ENCODE measurements around the gene TAPBP.
A peak's percentile ranks its signal among the peaks of the same experiment; 100 is the strongest.
"Not testable (repeated sequence)": the region's sequence is repeated elsewhere in the genome, so short reads cannot be mapped to it uniquely, and the experiment has no call there.

The TAPBP gene

GRCh38 chr6:33286946-33287914 lies 26.6 kb downstream of the TAPBP start:
- peaks cover 5% of the 10 kb centered on the region for H3K79me1 ChIP-seq (ENCODE audit: low read depth, low read length)
- H4K91ac ChIP-seq (ENCODE audit: low read depth, low read length, poor library complexity): no peak overlapping the region
- peak overlapping the region in 1 of 2 donors; percentile 83 for H3K4me3 ChIP-seq (ENCODE audit: low read length in 2 of 2)
- H3K18ac ChIP-seq (ENCODE audit: low read length): no peak overlapping the region
- no peak overlapping the region for H3K9ac ChIP-seq (ENCODE audit: low read depth, low read length, poor library complexity)
- no peak overlapping the region for H2AFZ ChIP-seq (ENCODE audit: low read length)
- no peak overlapping the region for H3K4ac ChIP-seq (ENCODE audit: low read length)
- H3K4me1 ChIP-seq (ENCODE audit: control insufficient read depth in 2 of 2, insufficient read depth in 1 of 2, low read depth in 1 of 2, low read length in 2 of 2): peaks cover 9 to 13% of the 10 kb centered on the region in 2 donors
- no peak overlapping the region for H2BK5ac ChIP-seq (ENCODE audit: low read length)
- H2BK15ac ChIP-seq (ENCODE audit: low read length): no peak overlapping the region
- no peak overlapping the region for H2BK120ac ChIP-seq (ENCODE audit: low read depth, low read length)
- H3K14ac ChIP-seq (ENCODE audit: low read length): no peak overlapping the region
- H2AK5ac ChIP-seq (ENCODE audit: low read depth, low read length): no peak overlapping the region
- no peak overlapping the region for H2BK12ac ChIP-seq (ENCODE audit: low read length)
- no peaks in the 10 kb centered on the region for H3K9me3 ChIP-seq (replicated peaks in 1 of 2; ENCODE audit: control insufficient read depth in 2 of 2, insufficient read depth in 1 of 2, low read depth in 1 of 2, low read length in 2 of 2)
- no CpG with 5 or more reads among the region's 22 CpGs for WGBS, 2 donors (ENCODE audit: extremely low coverage in 2 of 2, insufficient read length in 2 of 2, insufficient replicate concordance in 1 of 2)
- H3K27me3 ChIP-seq (ENCODE audit: control insufficient read depth in 3 of 3, insufficient read depth in 3 of 3, low read depth in 1 of 3, low read length in 3 of 3): no peaks in the 10 kb centered on the region
- H3K36me3 ChIP-seq (replicated peaks in 1 of 2; ENCODE audit: control insufficient read depth in 2 of 2, insufficient read depth in 2 of 2, low read length in 2 of 2): peaks cover 23 to 65% of the 10 kb centered on the region in 2 donors
- H4K8ac ChIP-seq (ENCODE audit: low read depth, low read length): no peak overlapping the region
- peak overlapping the region; percentile 69 for H3K23ac ChIP-seq (ENCODE audit: low read depth, low read length, poor library complexity)
- DNase-seq (ENCODE audit: low spot score): no peak
- no peak overlapping the region for H3K27ac ChIP-seq (replicated peaks; ENCODE audit: low read length)
- H3K4me2 ChIP-seq (ENCODE audit: insufficient read depth, low read length, poor library complexity, severe bottlenecking): no peak overlapping the region

- not testable (repeated sequence) for H2BK12ac ChIP-seq (ENCODE audit: low read length); H3K23ac ChIP-seq (ENCODE audit: low read depth, low read length, poor library complexity); H3K79me1 ChIP-seq (ENCODE audit: low read depth, low read length); H3K27ac ChIP-seq (replicated peaks; ENCODE audit: low read length); H3K4ac ChIP-seq (ENCODE audit: low read length); H3K9me3 ChIP-seq (replicated peaks in 1 of 2; ENCODE audit: control insufficient read depth in 2 of 2, insufficient read depth in 1 of 2, low read depth in 1 of 2, low read length in 2 of 2); H3K4me3 ChIP-seq (ENCODE audit: low read length in 2 of 2); H3K18ac ChIP-seq (ENCODE audit: low read length); H4K91ac ChIP-seq (ENCODE audit: low read depth, low read length, poor library complexity); H3K4me1 ChIP-seq (ENCODE audit: control insufficient read depth in 2 of 2, insufficient read depth in 1 of 2, low read depth in 1 of 2, low read length in 2 of 2); H2AFZ ChIP-seq (ENCODE audit: low read length); H2AK5ac ChIP-seq (ENCODE audit: low read depth, low read length); H3K27me3 ChIP-seq (ENCODE audit: control insufficient read depth in 3 of 3, insufficient read depth in 3 of 3, low read depth in 1 of 3, low read length in 3 of 3); H3K14ac ChIP-seq (ENCODE audit: low read length); H2BK120ac ChIP-seq (ENCODE audit: low read depth, low read length); H2BK5ac ChIP-seq (ENCODE audit: low read length); H3K9ac ChIP-seq (ENCODE audit: low read depth, low read length, poor library complexity); H3K4me2 ChIP-seq (ENCODE audit: insufficient read depth, low read length, poor library complexity, severe bottlenecking); H4K8ac ChIP-seq (ENCODE audit: low read depth, low read length); DNase-seq (ENCODE audit: low spot score); H2BK15ac ChIP-seq (ENCODE audit: low read length)
- no CpG with 5 or more reads among the region's 4 CpGs for WGBS, 2 donors (ENCODE audit: extremely low coverage in 2 of 2, insufficient read length in 2 of 2, insufficient replicate concordance in 1 of 2)
- H3K36me3 ChIP-seq (replicated peaks in 1 of 2; ENCODE audit: control insufficient read depth in 2 of 2, insufficient read depth in 2 of 2, low read length in 2 of 2): peaks cover 22 to 60% of the 10 kb centered on the region in 2 donors
These were observed 28.7 kb downstream of the TAPBP start for GRCh38 chr6:33285214-33285613.

- H3K4me2 ChIP-seq (ENCODE audit: insufficient read depth, low read length, poor library complexity, severe bottlenecking): no peak overlapping the region
These were observed 33.3 kb downstream of the TAPBP start for GRCh38 chr6:33280539-33280938.

GRCh38 chr6:33279971-33280511 lies 33.8 kb downstream of the TAPBP start:
- Histone ChIP-seq H3K27me3 (ENCODE audit: control insufficient read depth in 3 of 3, insufficient read depth in 3 of 3, low read depth in 1 of 3, low read length in 3 of 3) (no peaks in the 10 kb centered on the region), H2BK12ac (ENCODE audit: low read length) (no peak overlapping the region), H3K18ac (ENCODE audit: low read length) (no peak overlapping the region), H2BK120ac (ENCODE audit: low read depth, low read length) (no peak overlapping the region), H3K36me3 (replicated peaks in 1 of 2; ENCODE audit: control insufficient read depth in 2 of 2, insufficient read depth in 2 of 2, low read length in 2 of 2) (peaks cover 38 to 75% of the 10 kb centered on the region in 2 donors), H4K8ac (ENCODE audit: low read depth, low read length) (no peak overlapping the region), H2BK15ac (ENCODE audit: low read length) (no peak overlapping the region), H3K4ac (ENCODE audit: low read length) (no peak overlapping the region), H3K9me3 (replicated peaks in 1 of 2; ENCODE audit: control insufficient read depth in 2 of 2, insufficient read depth in 1 of 2, low read depth in 1 of 2, low read length in 2 of 2) (no peaks in the 10 kb centered on the region), H3K4me2 (ENCODE audit: insufficient read depth, low read length, poor library complexity, severe bottlenecking) (no peak overlapping the region), H3K14ac (ENCODE audit: low read length) (no peak overlapping the region), H4K91ac (ENCODE audit: low read depth, low read length, poor library complexity) (no peak overlapping the region), H2AFZ (ENCODE audit: low read length) (no peak overlapping the region), H3K4me3 (ENCODE audit: low read length in 2 of 2) (no peak overlapping the region), H3K27ac (replicated peaks; ENCODE audit: low read length) (no peak overlapping the region), H3K9ac (ENCODE audit: low read depth, low read length, poor library complexity) (no peak overlapping the region), H3K4me1 (ENCODE audit: control insufficient read depth in 2 of 2, insufficient read depth in 1 of 2, low read depth in 1 of 2, low read length in 2 of 2) (peaks cover 7 to 8% of the 10 kb centered on the region in 2 donors), H3K23ac (ENCODE audit: low read depth, low read length, poor library complexity) (no peak overlapping the region), H2BK5ac (ENCODE audit: low read length) (no peak overlapping the region), H2AK5ac (ENCODE audit: low read depth, low read length) (no peak overlapping the region), H3K79me1 (ENCODE audit: low read depth, low read length) (peaks cover 2% of the 10 kb centered on the region)
- no peak for DNase-seq (ENCODE audit: low spot score)
- WGBS, 2 donors (ENCODE audit: extremely low coverage in 2 of 2, insufficient read length in 2 of 2, insufficient replicate concordance in 1 of 2): no CpG with 5 or more reads among the region's 5 CpGs

More at GRCh38 chr6:33280539-33280938, 33.3 kb downstream of the TAPBP start:
- no peak for DNase-seq (ENCODE audit: low spot score)
- Histone ChIP-seq H3K9me3 (replicated peaks in 1 of 2; ENCODE audit: control insufficient read depth in 2 of 2, insufficient read depth in 1 of 2, low read depth in 1 of 2, low read length in 2 of 2) (no peaks in the 10 kb centered on the region), H3K14ac (ENCODE audit: low read length) (no peak overlapping the region), H3K36me3 (replicated peaks in 1 of 2; ENCODE audit: control insufficient read depth in 2 of 2, insufficient read depth in 2 of 2, low read length in 2 of 2) (peaks cover 33 to 74% of the 10 kb centered on the region in 2 donors), H2BK5ac (ENCODE audit: low read length) (peak overlapping the region; percentile 82), H2AK5ac (ENCODE audit: low read depth, low read length) (no peak overlapping the region), H2AFZ (ENCODE audit: low read length) (no peak overlapping the region), H3K79me1 (ENCODE audit: low read depth, low read length) (peaks cover 2% of the 10 kb centered on the region), H3K9ac (ENCODE audit: low read depth, low read length, poor library complexity) (no peak overlapping the region), H3K18ac (ENCODE audit: low read length) (no peak overlapping the region), H4K91ac (ENCODE audit: low read depth, low read length, poor library complexity) (no peak overlapping the region), H3K27me3 (ENCODE audit: control insufficient read depth in 3 of 3, insufficient read depth in 3 of 3, low read depth in 1 of 3, low read length in 3 of 3) (no peaks in the 10 kb centered on the region), H4K8ac (ENCODE audit: low read depth, low read length) (no peak overlapping the region), H3K4ac (ENCODE audit: low read length) (no peak overlapping the region), H3K27ac (replicated peaks; ENCODE audit: low read length) (no peak overlapping the region), H3K4me1 (ENCODE audit: control insufficient read depth in 2 of 2, insufficient read depth in 1 of 2, low read depth in 1 of 2, low read length in 2 of 2) (peaks cover 7 to 8% of the 10 kb centered on the region in 2 donors), H3K4me3 (ENCODE audit: low read length in 2 of 2) (no peak overlapping the region), H3K23ac (ENCODE audit: low read depth, low read length, poor library complexity) (peak overlapping the region; percentile 73), H2BK120ac (ENCODE audit: low read depth, low read length) (no peak overlapping the region), H2BK15ac (ENCODE audit: low read length) (no peak overlapping the region), H2BK12ac (ENCODE audit: low read length) (no peak overlapping the region)
- WGBS, 2 donors (ENCODE audit: extremely low coverage in 2 of 2, insufficient read length in 2 of 2, insufficient replicate concordance in 1 of 2): no CpG with 5 or more reads among the region's 6 CpGs

Measured in neuronal stem cell (in vitro differentiated cells).